Measurements from ENCODE around the gene ST6GAL1. TPM values are rescaled to one million over a fixed set of nuclear protein-coding genes. Genes with fewer than 3 reads are reported as not detected.
A peak's percentile ranks its signal among the peaks of the same experiment; 100 is the strongest.

Gene ST6GAL1
- total RNA-seq, 1 donor from 2014 or later = 74.0 TPM

DNA sequence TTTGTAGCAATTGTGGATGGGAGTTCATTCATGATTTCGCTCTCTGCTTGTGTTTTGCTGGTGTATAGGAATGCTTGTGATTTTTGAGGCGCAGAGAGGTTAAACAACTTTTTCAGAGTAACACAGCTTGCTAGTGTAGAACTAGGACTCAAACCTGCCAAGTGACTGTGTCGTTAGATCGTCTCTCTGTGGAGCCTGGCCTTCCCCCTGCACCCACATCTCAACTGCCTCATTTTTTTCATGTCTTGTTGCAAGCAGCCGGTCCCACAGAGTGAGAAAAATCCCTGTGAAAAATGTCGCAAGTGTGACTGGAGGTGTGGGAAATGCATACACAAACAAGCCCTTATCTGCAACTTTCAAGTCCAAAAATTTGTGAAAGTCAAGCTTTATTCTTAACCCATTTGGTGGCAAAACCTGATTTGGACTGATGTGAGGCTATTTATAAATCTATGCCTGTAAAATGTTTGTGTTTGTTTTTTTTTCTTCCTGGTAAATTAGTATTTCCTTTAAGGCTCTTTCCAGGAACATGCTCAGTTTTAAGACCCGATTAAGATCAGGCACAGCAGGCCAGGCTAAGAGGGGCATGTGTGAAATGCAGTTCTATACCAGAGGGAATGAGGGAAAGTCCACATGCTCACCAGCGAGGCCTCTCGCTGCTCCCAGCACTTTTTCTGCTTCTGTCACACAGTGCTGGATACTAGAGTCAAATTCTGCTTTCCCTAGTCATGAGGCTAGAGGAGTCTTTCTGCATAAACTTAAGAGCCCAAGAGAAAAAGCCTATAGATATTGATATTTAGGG lies 25.8 kb downstream of the ST6GAL1 start:
- peaks cover 20% of the 10 kb centered on the region for H3K4me1 Mint-ChIP-seq (ENCODE audit: low read depth)
- no peak for DNase-seq (ENCODE audit: low spot score, unreplicated experiment)

DNA sequence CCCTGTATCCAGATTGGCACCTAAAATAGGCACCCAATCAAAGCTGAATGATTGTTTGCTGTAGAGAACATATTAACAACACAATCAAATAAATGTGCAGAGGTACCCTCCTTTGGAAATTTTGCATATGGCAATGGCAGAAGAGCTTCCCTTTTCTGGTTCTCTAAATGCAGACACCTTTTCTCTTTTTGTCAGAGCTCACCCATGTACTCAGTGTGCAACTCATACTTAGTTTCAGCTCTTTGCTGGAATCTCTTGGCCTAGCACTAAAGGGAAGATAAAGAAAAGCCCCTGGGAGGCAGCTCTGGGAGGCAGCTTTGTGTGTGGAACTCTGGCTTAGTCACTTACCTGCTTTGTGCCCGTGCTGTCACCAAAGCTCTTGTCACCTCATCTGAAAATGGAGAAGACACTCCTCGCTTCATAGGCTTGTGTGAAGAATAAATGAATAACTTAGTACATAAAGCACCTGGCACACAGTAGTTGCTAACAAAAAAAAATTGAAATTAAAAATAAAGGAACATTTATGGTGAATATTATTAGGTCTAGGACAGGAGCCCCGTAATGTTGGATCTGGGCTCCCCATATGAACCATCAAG lies 28.8 kb downstream of the ST6GAL1 start:
- H3K27ac Mint-ChIP-seq = peak overlapping the region; percentile 31

More for the DNA sequence above, 25.8 kb downstream of the ST6GAL1 start:
- TF ChIP-seq, protein P1, sequence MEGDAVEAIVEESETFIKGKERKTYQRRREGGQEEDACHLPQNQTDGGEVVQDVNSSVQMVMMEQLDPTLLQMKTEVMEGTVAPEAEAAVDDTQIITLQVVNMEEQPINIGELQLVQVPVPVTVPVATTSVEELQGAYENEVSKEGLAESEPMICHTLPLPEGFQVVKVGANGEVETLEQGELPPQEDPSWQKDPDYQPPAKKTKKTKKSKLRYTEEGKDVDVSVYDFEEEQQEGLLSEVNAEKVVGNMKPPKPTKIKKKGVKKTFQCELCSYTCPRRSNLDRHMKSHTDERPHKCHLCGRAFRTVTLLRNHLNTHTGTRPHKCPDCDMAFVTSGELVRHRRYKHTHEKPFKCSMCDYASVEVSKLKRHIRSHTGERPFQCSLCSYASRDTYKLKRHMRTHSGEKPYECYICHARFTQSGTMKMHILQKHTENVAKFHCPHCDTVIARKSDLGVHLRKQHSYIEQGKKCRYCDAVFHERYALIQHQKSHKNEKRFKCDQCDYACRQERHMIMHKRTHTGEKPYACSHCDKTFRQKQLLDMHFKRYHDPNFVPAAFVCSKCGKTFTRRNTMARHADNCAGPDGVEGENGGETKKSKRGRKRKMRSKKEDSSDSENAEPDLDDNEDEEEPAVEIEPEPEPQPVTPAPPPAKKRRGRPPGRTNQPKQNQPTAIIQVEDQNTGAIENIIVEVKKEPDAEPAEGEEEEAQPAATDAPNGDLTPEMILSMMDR (IDR thresholded peaks at IDR 0.05; ENCODE audit: unreplicated experiment) = no peak
- Mint-ChIP-seq H3K4me3 (ENCODE audit: low read depth) (no peak overlapping the region), H3K27me3 (no peaks in the 10 kb centered on the region), H3K27ac (no peak overlapping the region), H3K9me3 (ENCODE audit: low read depth) (peaks cover 8% of the 10 kb centered on the region), H3K36me3 (ENCODE audit: insufficient read depth) (peaks cover 23% of the 10 kb centered on the region)

DNA sequence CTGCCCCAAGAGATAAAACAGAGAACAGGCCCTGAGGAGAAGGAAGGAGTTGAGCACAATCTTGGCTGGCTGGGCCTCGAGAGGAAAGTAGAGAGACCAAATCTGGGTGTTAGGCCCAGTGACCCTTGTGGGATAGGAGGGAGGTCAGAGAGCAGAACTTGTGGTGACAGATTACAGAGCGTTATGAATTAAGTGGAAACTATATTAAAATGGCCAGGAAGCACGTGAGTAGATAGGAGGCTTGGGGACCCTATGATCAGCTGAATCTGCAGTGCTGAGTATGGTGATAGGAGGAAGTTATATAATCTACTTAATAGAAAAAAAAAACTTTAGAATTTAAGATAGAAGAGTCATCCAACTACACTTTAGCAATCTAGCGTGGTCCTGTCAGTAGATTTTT lies 30.0 kb downstream of the ST6GAL1 start:
- H3K4me1 Mint-ChIP-seq (ENCODE audit: low read depth) = peaks cover 24% of the 10 kb centered on the region
- no peak overlapping the region for H3K4me3 Mint-ChIP-seq (ENCODE audit: low read depth)
- H3K27me3 Mint-ChIP-seq = no peaks in the 10 kb centered on the region
- TF ChIP-seq, protein P1 (IDR thresholded peaks at IDR 0.05; ENCODE audit: unreplicated experiment) = no peak
- no peak for DNase-seq (ENCODE audit: low spot score, unreplicated experiment)
- no peaks in the 10 kb centered on the region for H3K36me3 Mint-ChIP-seq (ENCODE audit: insufficient read depth)
- no peaks in the 10 kb centered on the region for H3K9me3 Mint-ChIP-seq (ENCODE audit: low read depth)
- H3K27ac Mint-ChIP-seq = peak overlapping the region; percentile 91

More for the DNA sequence above, 28.8 kb downstream of the ST6GAL1 start:
- TF ChIP-seq, protein P1 (IDR thresholded peaks at IDR 0.05; ENCODE audit: unreplicated experiment) = no peak
- no peaks in the 10 kb centered on the region for H3K27me3 Mint-ChIP-seq
- no peak overlapping the region for H3K4me3 Mint-ChIP-seq (ENCODE audit: low read depth)
- H3K36me3 Mint-ChIP-seq (ENCODE audit: insufficient read depth) = peaks cover 10% of the 10 kb centered on the region
- H3K9me3 Mint-ChIP-seq (ENCODE audit: low read depth) = peaks cover 2% of the 10 kb centered on the region
- no peak for DNase-seq (ENCODE audit: low spot score, unreplicated experiment)
- peaks cover 24% of the 10 kb centered on the region for H3K4me1 Mint-ChIP-seq (ENCODE audit: low read depth)

DNA sequence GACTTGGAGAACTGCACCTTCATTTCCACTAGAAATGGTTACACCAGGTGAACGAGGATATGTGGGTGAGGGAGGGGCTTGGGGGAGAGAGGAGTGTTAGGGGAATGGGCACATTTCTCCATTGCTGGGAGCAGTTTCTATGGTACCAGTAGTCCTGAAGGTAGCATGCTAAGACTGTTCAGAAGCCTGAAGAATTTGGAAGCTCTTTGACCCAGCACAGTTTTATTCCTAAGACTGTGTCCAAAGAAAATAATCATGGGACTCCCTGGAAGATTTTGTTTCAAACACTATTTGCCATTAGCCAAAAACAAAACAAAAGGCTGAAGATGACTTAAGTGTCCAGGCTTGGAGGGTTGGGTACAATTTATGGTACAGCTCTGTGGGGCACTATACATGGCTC lies 32.1 kb downstream of the ST6GAL1 start:
- DNase-seq (ENCODE audit: low spot score, unreplicated experiment) = no peak
- Mint-ChIP-seq H3K4me3 (ENCODE audit: low read depth) (no peak overlapping the region), H3K9me3 (ENCODE audit: low read depth) (no peaks in the 10 kb centered on the region), H3K27ac (no peak overlapping the region), H3K27me3 (no peaks in the 10 kb centered on the region), H3K36me3 (ENCODE audit: insufficient read depth) (peaks cover 6% of the 10 kb centered on the region), H3K4me1 (ENCODE audit: low read depth) (peaks cover 16% of the 10 kb centered on the region)
- TF ChIP-seq, protein P1 (IDR thresholded peaks at IDR 0.05; ENCODE audit: unreplicated experiment) = no peak

DNA sequence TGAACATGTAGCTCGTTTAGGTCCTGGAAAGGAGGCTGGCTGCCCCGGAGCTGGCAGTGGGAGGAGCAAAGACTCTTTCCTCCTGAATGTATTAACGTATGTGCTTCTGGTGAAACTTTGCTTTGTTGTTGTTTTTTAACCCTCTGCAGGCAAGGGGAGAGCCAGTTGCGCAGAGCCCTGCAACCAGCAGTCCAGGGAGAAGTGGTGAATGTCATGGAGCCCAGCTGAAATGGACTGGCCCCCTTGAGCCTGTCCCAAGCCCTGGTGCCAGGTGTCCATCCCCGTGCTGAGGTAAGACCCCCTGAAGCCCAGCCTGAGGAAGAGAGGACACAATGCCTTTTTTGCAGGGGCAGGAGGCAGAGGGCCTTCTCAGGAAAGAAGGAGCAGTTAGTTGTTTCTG lies 33.3 kb downstream of the ST6GAL1 start:
- peaks cover 16% of the 10 kb centered on the region for H3K4me1 Mint-ChIP-seq (ENCODE audit: low read depth)
- H3K36me3 Mint-ChIP-seq (ENCODE audit: insufficient read depth) = peaks cover 11% of the 10 kb centered on the region

More for the DNA sequence above, 33.3 kb downstream of the ST6GAL1 start:
- Mint-ChIP-seq H3K27ac (no peak overlapping the region), H3K27me3 (no peaks in the 10 kb centered on the region), H3K9me3 (ENCODE audit: low read depth) (no peaks in the 10 kb centered on the region), H3K4me3 (ENCODE audit: low read depth) (no peak overlapping the region)
- TF ChIP-seq, protein P1 (IDR thresholded peaks at IDR 0.05; ENCODE audit: unreplicated experiment) = no peak
- no peak for DNase-seq (ENCODE audit: low spot score, unreplicated experiment)

All from progenitor cell of endocrine pancreas (in vitro differentiated cells).